Measurements from ENCODE around the gene ARMC3. TPM values are rescaled to one million over a fixed set of nuclear protein-coding genes. Genes with fewer than 3 reads are reported as not detected.

The ARMC3 gene
- total RNA-seq, 4 donors from 2014 or later = 2.0 TPM; not detected in 3

GRCh38 chr10:23055424-23056185 is 127.8 kb downstream of the ARMC3 start:
- no peaks in the 10 kb centered on the region for H3K36me3 ChIP-seq
- peaks cover 4% of the 10 kb centered on the region for H3K27me3 ChIP-seq
- TF ChIP-seq POLR2AphosphoS5 (IDR thresholded peaks at IDR 0.05) = no peak
- TF ChIP-seq CTCF (IDR thresholded peaks at IDR 0.05) = no peak
- TF ChIP-seq POLR2A (IDR thresholded peaks at IDR 0.05) = no peak
- no peak for TF ChIP-seq EP300 (IDR thresholded peaks at IDR 0.05)
- peaks cover 3% of the 10 kb centered on the region for H3K4me1 ChIP-seq
- peaks cover 4% of the 10 kb centered on the region for H3K9me3 ChIP-seq
- no peak overlapping the region for H3K27ac ChIP-seq
- 71% methylated on average over 7 of the region's 7 CpGs for WGBS
- H3K4me3 ChIP-seq = no peak overlapping the region
- DNase-seq (ENCODE audit: low spot score in 2 of 2) = no peak

- no peak for TF ChIP-seq POLR2A (IDR thresholded peaks at IDR 0.05)
- TF ChIP-seq CTCF (IDR thresholded peaks at IDR 0.05) = no peak
- TF ChIP-seq EP300 (IDR thresholded peaks at IDR 0.05) = no peak
- no peak for TF ChIP-seq POLR2AphosphoS5 (IDR thresholded peaks at IDR 0.05)
- WGBS = 70% methylated on average over 3 of the region's 3 CpGs
- no peaks in the 10 kb centered on the region for H3K36me3 ChIP-seq
- H3K9me3 ChIP-seq = peaks cover 4% of the 10 kb centered on the region
- no peak overlapping the region for H3K4me3 ChIP-seq
- DNase-seq (ENCODE audit: low spot score in 2 of 2) = no peak
- H3K27ac ChIP-seq = no peak overlapping the region
- H3K27me3 ChIP-seq = peaks cover 4% of the 10 kb centered on the region
- H3K4me1 ChIP-seq = peaks cover 3% of the 10 kb centered on the region
Observed at GRCh38 chr10:23056186-23056579, 128.3 kb downstream of the ARMC3 start.

- H3K9me3 ChIP-seq = peaks cover 4% of the 10 kb centered on the region
- 37% methylated on average over 3 of the region's 3 CpGs for WGBS
- H3K27ac ChIP-seq = no peak overlapping the region
- no peak overlapping the region for H3K4me3 ChIP-seq
- peaks cover 4% of the 10 kb centered on the region for H3K27me3 ChIP-seq
- H3K4me1 ChIP-seq = peaks cover 5% of the 10 kb centered on the region
- DNase-seq (ENCODE audit: low spot score in 2 of 2) = no peak
- H3K36me3 ChIP-seq = no peaks in the 10 kb centered on the region
- no peak for TF ChIP-seq POLR2AphosphoS5 (IDR thresholded peaks at IDR 0.05)
- TF ChIP-seq POLR2A (IDR thresholded peaks at IDR 0.05) = no peak
- TF ChIP-seq CTCF (IDR thresholded peaks at IDR 0.05) = no peak
- TF ChIP-seq EP300 (IDR thresholded peaks at IDR 0.05) = no peak
Observed at GRCh38 chr10:23058366-23058765, 130.5 kb downstream of the ARMC3 start.

- H3K4me1 ChIP-seq = peaks cover 16% of the 10 kb centered on the region
- no peaks in the 10 kb centered on the region for H3K27me3 ChIP-seq
- H3K36me3 ChIP-seq = no peaks in the 10 kb centered on the region
- H3K9me3 ChIP-seq = peaks cover 4% of the 10 kb centered on the region
- no peak overlapping the region for H3K4me3 ChIP-seq
- DNase-seq (ENCODE audit: low spot score in 2 of 2) = no peak
- 46% methylated on average over 2 of the region's 2 CpGs for WGBS
- no peak overlapping the region for H3K27ac ChIP-seq
- TF ChIP-seq POLR2A (IDR thresholded peaks at IDR 0.05) (no peak), EP300 (IDR thresholded peaks at IDR 0.05) (no peak), POLR2AphosphoS5 (IDR thresholded peaks at IDR 0.05) (no peak), CTCF (IDR thresholded peaks at IDR 0.05) (no peak)
Observed at GRCh38 chr10:23060918-23061317, 133.1 kb downstream of the ARMC3 start.

- H3K27ac ChIP-seq = no peak overlapping the region
- no peaks in the 10 kb centered on the region for H3K36me3 ChIP-seq
- H3K27me3 ChIP-seq = no peaks in the 10 kb centered on the region
- H3K4me3 ChIP-seq = no peak overlapping the region
- peaks cover 4% of the 10 kb centered on the region for H3K9me3 ChIP-seq
- 66% methylated on average over 20 of the region's 20 CpGs for WGBS
- DNase-seq (ENCODE audit: low spot score in 2 of 2) = no peak
- peaks cover 19% of the 10 kb centered on the region for H3K4me1 ChIP-seq
- no peak for TF ChIP-seq POLR2AphosphoS5 (IDR thresholded peaks at IDR 0.05)
- no peak for TF ChIP-seq EP300 (IDR thresholded peaks at IDR 0.05)
- no peak for TF ChIP-seq POLR2A (IDR thresholded peaks at IDR 0.05)
- TF ChIP-seq CTCF (IDR thresholded peaks at IDR 0.05) = no peak
Observed at GRCh38 chr10:23063045-23063972, 135.5 kb downstream of the ARMC3 start.

All from suprapubic skin (tissue), 4 donors.